GM21528 (cell line): ENCODE results near the gene FZD8.

Experiments used
- ATAC-seq: cut with Tn5 transposase; IDR thresholded peaks from one replicate; pipeline ENCODE4 v1.9.1; 2021; ENCODE audit warnings: mild to moderate bottlenecking, moderate library complexity; ENCODE audit not compliant: unreplicated experiment, low FRiP score

The FZD8 gene

GRCh38 chr10:35612385-35613106 is 29.6 kb downstream of the FZD8 start:
- no peak for ATAC-seq

DNA sequence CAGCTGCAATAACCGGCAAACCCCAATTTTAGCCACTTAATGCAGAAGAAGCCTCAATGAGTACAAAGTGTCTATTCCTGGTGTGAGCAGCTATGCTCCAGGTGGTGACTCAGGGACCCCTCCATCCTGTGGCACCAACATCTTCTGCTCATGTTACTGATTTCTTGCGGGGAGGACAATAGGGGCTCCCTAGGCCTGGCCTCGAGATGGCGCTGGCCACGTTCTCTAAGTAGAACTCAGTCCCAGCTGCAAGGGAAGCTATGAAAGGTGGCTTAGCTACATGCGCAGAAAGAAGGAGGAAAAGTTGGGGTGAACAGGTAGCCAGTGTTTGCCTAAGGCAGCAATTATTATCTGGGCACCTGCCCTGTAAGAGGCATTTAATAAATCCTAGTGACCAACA is 30.3 kb downstream of the FZD8 start:
- no peak for ATAC-seq

DNA sequence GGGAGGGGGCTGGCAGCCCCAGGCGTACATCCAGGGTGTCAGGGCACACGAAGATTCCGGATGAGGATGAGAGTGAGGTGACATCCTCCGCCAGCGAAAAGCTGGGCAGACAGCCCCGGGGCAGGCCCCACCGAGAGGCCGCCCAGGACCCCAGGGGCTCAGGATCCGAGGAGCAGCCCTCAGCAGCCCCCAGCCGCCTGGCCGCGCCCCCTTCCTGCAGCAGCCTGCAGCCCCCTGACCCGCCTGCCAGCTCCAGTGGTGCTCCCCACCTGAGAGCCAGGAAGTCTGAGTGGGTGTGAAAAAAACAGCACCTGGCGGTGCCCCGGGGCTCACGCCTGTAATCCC is 33.8 kb downstream of the FZD8 start:
- ATAC-seq, result no peak

DNA sequence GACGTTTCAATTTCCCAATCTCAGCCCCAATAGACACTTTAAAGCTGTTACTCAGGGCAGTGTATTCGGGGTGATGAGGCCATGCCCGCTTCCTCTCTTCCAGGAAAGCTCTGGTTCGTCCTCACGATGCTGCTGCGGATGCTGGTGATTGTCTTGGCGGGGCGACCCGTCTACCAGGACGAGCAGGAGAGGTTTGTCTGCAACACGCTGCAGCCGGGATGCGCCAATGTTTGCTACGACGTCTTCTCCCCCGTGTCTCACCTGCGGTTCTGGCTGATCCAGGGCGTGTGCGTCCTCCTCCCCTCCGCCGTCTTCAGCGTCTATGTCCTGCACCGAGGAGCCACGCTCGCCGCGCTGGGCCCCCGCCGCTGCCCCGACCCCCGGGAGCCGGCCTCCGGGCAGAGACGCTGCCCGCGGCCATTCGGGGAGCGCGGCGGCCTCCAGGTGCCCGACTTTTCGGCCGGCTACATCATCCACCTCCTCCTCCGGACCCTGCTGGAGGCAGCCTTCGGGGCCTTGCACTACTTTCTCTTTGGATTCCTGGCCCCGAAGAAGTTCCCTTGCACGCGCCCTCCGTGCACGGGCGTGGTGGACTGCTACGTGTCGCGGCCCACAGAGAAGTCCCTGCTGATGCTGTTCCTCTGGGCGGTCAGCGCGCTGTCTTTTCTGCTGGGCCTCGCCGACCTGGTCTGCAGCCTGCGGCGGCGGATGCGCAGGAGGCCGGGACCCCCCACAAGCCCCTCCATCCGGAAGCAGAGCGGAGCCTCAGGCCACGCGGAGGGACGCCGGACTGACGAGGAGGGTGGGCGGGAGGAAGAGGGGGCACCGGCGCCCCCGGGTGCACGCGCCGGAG is 34.4 kb downstream of the FZD8 start:
- ATAC-seq, result no peak

- no peak for ATAC-seq
Measured at GRCh38 chr10:35606430-35606829, 35.7 kb downstream of the FZD8 start.

DNA sequence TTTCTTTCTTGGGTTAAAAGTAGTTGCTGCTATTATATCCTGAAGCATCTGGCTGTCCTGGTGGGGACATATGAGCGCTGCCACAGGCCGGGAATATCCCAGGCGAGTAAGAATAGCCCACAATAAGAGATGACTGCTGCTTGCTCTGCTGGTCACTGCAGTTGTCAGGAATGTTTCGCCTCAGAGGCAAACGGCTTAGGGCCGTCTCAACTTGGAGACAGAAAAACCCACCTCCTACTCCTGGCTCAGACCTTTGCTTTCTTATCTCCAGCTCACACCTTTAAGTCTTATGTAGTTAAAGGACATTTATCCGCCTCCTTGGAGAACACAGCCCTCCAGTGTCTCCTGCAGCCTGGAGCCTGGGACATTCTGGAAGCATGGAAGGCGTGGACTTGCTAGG is 36.9 kb downstream of the FZD8 start, which contains the start of gene GJD4:
Gene GJD4, plus strand, starts transcription at position 151 of the 400 bp plus-strand sequence. Its CDS starts 227 bp downstream, at position 378.
- ATAC-seq, result no peak

DNA sequence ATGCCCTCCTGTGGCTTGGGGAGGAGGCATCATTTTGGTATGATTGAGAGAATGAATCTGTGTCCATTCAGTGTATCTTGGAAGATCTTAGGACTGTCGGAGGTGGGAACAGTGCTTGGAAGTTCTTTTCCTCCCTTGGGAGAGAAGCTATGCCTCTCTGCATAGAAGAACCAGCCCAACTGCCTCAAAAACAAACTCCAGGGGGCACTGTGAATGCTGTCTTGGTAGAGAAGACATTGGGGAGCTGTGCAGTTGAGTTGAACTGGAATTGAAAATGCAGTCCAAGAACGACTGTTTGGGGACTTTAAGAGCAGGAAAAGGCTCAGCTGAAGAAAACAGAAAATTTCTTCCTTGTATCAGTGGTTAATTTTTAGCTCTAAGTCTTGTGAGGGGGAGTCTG is 41.9 kb downstream of the FZD8 start:
- ATAC-seq, result no peak

- no peak for ATAC-seq
Measured at GRCh38 chr10:35598379-35598778, 43.7 kb downstream of the FZD8 start.

- no peak for ATAC-seq
Measured at GRCh38 chr10:35595106-35595505, 47.0 kb downstream of the FZD8 start.

- ATAC-seq, result no peak
Measured at GRCh38 chr10:35594115-35595079, 47.7 kb downstream of the FZD8 start.

- ATAC-seq, result no peak
Measured at GRCh38 chr10:35592441-35592840, 49.7 kb downstream of the FZD8 start.

DNA sequence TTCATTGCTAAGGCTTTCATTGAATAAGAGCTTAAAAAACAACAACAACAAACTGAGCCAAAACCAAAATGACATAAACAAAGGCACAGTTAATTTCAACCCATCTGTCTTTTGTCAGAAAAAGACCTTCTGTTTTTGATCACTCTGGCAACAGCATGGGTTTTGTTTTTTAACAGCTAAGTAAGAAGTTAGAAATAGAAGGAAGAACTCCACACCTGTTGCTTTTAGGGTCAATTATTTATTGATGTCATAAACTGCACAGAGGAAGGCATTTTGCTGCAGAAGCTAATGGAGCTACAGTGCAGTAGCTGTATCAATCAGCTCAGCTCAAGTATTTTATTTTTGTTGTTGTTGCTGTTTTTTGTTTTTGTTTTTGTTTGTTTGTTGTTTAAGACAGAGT is 53.3 kb downstream of the FZD8 start:
- no peak for ATAC-seq
